Measurements from ENCODE around the gene CDKN1B.

- no peak for TF ChIP-seq POLR2A (IDR thresholded peaks at IDR 0.05)
- TF ChIP-seq CTCF (IDR thresholded peaks at IDR 0.05 in 4 of 5, conservative IDR thresholded peaks at IDR 0.05 in 1 of 5) = no peak
Measured at GRCh38 chr12:12734561-12735071, 17.4 kb downstream of the CDKN1B start.
